OCI-LY3 (cell line): ENCODE data around the gene PMM2.
A peak's percentile ranks its signal among the peaks of the same experiment; 100 is the strongest.
"Not testable (repeated sequence)": the region's sequence is repeated elsewhere in the genome, so short reads cannot be mapped to it uniquely, and the experiment has no call there.

Experiments used
- H2AFZ ChIP-seq: fragments of 200-600, 300-600 bp; shearing (Covaris generic); 2 replicates; pipeline ENCODE4 v1.6.0; 2014; ENCODE audit warnings: antibody characterized with exemption, low read depth, low read length
- H3K27ac ChIP-seq: fragments of 200-600, 300-600 bp; sonication (generic); 2 replicates; pipeline ENCODE4 v1.5.1; 2014; ENCODE audit warnings: mild to moderate bottlenecking, low read length, moderate library complexity, mixed read lengths
- H3K27me3 ChIP-seq: fragments of 200-600, 300-600 bp; sonication (generic); 2 replicates; pipeline ENCODE4 v1.6.1; 2014; ENCODE audit warnings: low read depth, low read length, mixed read lengths
- H3K36me3 ChIP-seq: fragments of 200-600, 300-600 bp; sonication (generic); replicated peaks from 2 replicates; pipeline ENCODE3; 2014; ENCODE audit warnings: low read depth, low read length, mixed read lengths
- H3K4me1 ChIP-seq: fragments of 300-600, 200-600 bp; sonication (generic); 2 replicates; pipeline ENCODE4 v1.6.1; 2014; ENCODE audit warnings: low read length, mixed read lengths
- H3K4me2 ChIP-seq: fragments of 200-600, 300-600 bp; sonication (generic); 2 replicates; pipeline ENCODE4 v1.6.1; 2014; ENCODE audit warnings: low read length, mixed read lengths
- H3K4me3 ChIP-seq: fragments of 300-600, 200-600 bp; sonication (generic); 2 replicates; pipeline ENCODE4 v1.5.1; 2014; ENCODE audit warnings: antibody characterized with exemption, mild to moderate bottlenecking, low read length, moderate library complexity
- H3K79me2 ChIP-seq: fragments of 300-600, 200-600 bp; shearing (Covaris generic); 2 replicates; pipeline ENCODE4 v1.6.1; 2014; ENCODE audit warnings: mild to moderate bottlenecking, low read length, mixed read lengths
- H3K9ac ChIP-seq: fragments of 300-600, 200-600 bp; shearing (Covaris generic); 2 replicates; pipeline ENCODE4 v1.6.0; 2014; ENCODE audit warnings: mild to moderate bottlenecking, low read length, moderate library complexity
- H3K9me3 ChIP-seq: fragments of 200-600, 300-600 bp; shearing (Covaris generic); 2 replicates; pipeline ENCODE4 v1.6.1; 2014; ENCODE audit warnings: low read length, mixed read lengths; ENCODE audit not compliant: insufficient read depth
- H4K20me1 ChIP-seq: fragments of 200-600, 300-600 bp; sonication (generic); 2 replicates; pipeline ENCODE4 v1.6.1; 2016; ENCODE audit warnings: low read length, mixed read lengths; ENCODE audit not compliant: insufficient read depth
- CTCF ChIP-seq: fragments of 200-600, 300-600 bp; sonication (generic); IDR thresholded peaks from 2 replicates; pipeline ENCODE4 v1.5.1; 2014; ENCODE audit warnings: antibody characterized with exemption, low read length, low read depth
- EZH2phosphoT487 ChIP-seq: fragments of 200-600 bp; shearing (Covaris generic); IDR thresholded peaks from 2 replicates; pipeline ENCODE4 v1.6.1; 2018; ENCODE audit warnings: antibody characterized with exemption, mixed run types, low read depth

Gene PMM2

GRCh38 chr16:8868416-8869211 lies 71.0 kb downstream of the PMM2 start, which contains the start of gene CARHSP1:
CARHSP1 (minus strand) TSS chr16:8869006; CDS start chr16:8859328, 9,678 bp downstream.
- H3K36me3 ChIP-seq, result no peaks in the 10 kb centered on the region
- H3K27ac ChIP-seq, result peak within 1 kb of the TSS; percentile 54
- H3K9ac ChIP-seq, result peak within 1 kb of the TSS; percentile 69
- no peaks in the 10 kb centered on the region for H3K9me3 ChIP-seq
- H3K4me3 ChIP-seq, result peak within 1 kb of the TSS; percentile 84
- H3K4me1 ChIP-seq, result peaks cover 24% of the 10 kb centered on the region
- H2AFZ ChIP-seq, result peak within 1 kb of the TSS; percentile 86
- TF ChIP-seq EZH2phosphoT487 (no peak), CTCF (no peak)
- H3K4me2 ChIP-seq, result peak within 1 kb of the TSS; percentile 93
- peaks cover 38% of the 10 kb centered on the region for H4K20me1 ChIP-seq
- H3K79me2 ChIP-seq, result peaks cover 42% of the 10 kb centered on the region
- H3K27me3 ChIP-seq, result no peaks in the 10 kb centered on the region

- H3K9ac ChIP-seq, result peak overlapping the region; percentile 68
- H3K4me3 ChIP-seq, result peak overlapping the region; percentile 84
- no peaks in the 10 kb centered on the region for H3K9me3 ChIP-seq
- peaks cover 30% of the 10 kb centered on the region for H4K20me1 ChIP-seq
- no peaks in the 10 kb centered on the region for H3K36me3 ChIP-seq
- peaks cover 34% of the 10 kb centered on the region for H3K79me2 ChIP-seq
- H3K4me1 ChIP-seq, result peaks cover 24% of the 10 kb centered on the region
- TF ChIP-seq EZH2phosphoT487 (no peak), CTCF (no peak)
- no peaks in the 10 kb centered on the region for H3K27me3 ChIP-seq
- H3K4me2 ChIP-seq, result peak overlapping the region; percentile 93
- peak overlapping the region; percentile 86 for H2AFZ ChIP-seq
- H3K27ac ChIP-seq, result no peak overlapping the region
Observed at GRCh38 chr16:8869212-8869987, 71.8 kb downstream of the PMM2 start.

- Histone ChIP-seq H3K4me3 (peak overlapping the region; percentile 84; the same call in 1 of the 2 replicates), H3K4me2 (peak overlapping the region; percentile 93; the same call in 1 of the 2 replicates), H3K4me1 (peaks cover 24% of the 10 kb centered on the region), H3K79me2 (peaks cover 29% of the 10 kb centered on the region), H4K20me1 (peaks cover 25% of the 10 kb centered on the region)
- H3K27ac ChIP-seq, H3K9ac ChIP-seq, H3K36me3 ChIP-seq, H3K27me3 ChIP-seq, H2AFZ ChIP-seq, H3K9me3 ChIP-seq: not testable (repeated sequence)
Observed at GRCh38 chr16:8869988-8870241, 72.3 kb downstream of the PMM2 start.

- no peak overlapping the region for H3K9ac ChIP-seq
- H3K9me3 ChIP-seq, result no peaks in the 10 kb centered on the region
- peaks cover 12% of the 10 kb centered on the region for H3K79me2 ChIP-seq
- no peaks in the 10 kb centered on the region; the same call in 1 of the 2 replicates for H3K27me3 ChIP-seq
- no peaks in the 10 kb centered on the region for H3K36me3 ChIP-seq
- H2AFZ ChIP-seq, result no peak overlapping the region
- H3K4me2 ChIP-seq, result no peak overlapping the region
- TF ChIP-seq CTCF, result no peak
- peaks cover 23% of the 10 kb centered on the region for H3K4me1 ChIP-seq
- H3K27ac ChIP-seq, result no peak overlapping the region
- H3K4me3 ChIP-seq, result no peak overlapping the region
- peaks cover 7% of the 10 kb centered on the region for H4K20me1 ChIP-seq
Observed at GRCh38 chr16:8872071-8872470, 74.4 kb downstream of the PMM2 start.
